ENCODE measurements around the gene ZIC4.

ZIC4 gene

GRCh38 chr3:147406028-147406931 is at the start of gene ZIC4:
TSS of gene ZIC4 (minus strand) at chr3:147406543. CDS start at chr3:147402797, 3,746 bp downstream.
- H3K36me3 Mint-ChIP-seq (ENCODE audit: low read depth): peaks cover 6% of the 10 kb centered on the region
- H3K4me1 Mint-ChIP-seq: peaks cover 40% of the 10 kb centered on the region
- no peak for TF ChIP-seq CTCF (IDR thresholded peaks at IDR 0.05; ENCODE audit: unreplicated experiment in 3 of 3)
- no peaks in the 10 kb centered on the region for H3K9me3 Mint-ChIP-seq
- H3K27ac Mint-ChIP-seq: peak within 1 kb of the TSS; percentile 96 to 98 (median 98)
- peak within 1 kb of the TSS; percentile 93 to 97 (median 94) for H3K4me3 Mint-ChIP-seq
- H3K27me3 Mint-ChIP-seq (ENCODE audit: low read depth): peaks cover 98% of the 10 kb centered on the region

- Mint-ChIP-seq H3K4me3 (no peak overlapping the region), H3K4me1 (no peaks in the 10 kb centered on the region), H3K27me3 (ENCODE audit: low read depth) (no peaks in the 10 kb centered on the region), H3K9me3 (no peaks in the 10 kb centered on the region), H3K27ac (no peak overlapping the region), H3K36me3 (ENCODE audit: low read depth) (no peaks in the 10 kb centered on the region)
- TF ChIP-seq CTCF (IDR thresholded peaks at IDR 0.05; ENCODE audit: unreplicated experiment in 3 of 3): no peak
These were observed 43.3 kb upstream of the ZIC4 start for GRCh38 chr3:147449669-147450068.

- H3K27me3 Mint-ChIP-seq (ENCODE audit: low read depth): no peaks in the 10 kb centered on the region
- TF ChIP-seq CTCF (IDR thresholded peaks at IDR 0.05; ENCODE audit: unreplicated experiment in 3 of 3): no peak
- H3K36me3 Mint-ChIP-seq (ENCODE audit: low read depth): no peaks in the 10 kb centered on the region
These were observed 40.9 kb upstream of the ZIC4 start for GRCh38 chr3:147447224-147447623.

GRCh38 chr3:147431751-147432150 is 25.4 kb upstream of the ZIC4 start:
- Mint-ChIP-seq H3K4me1 (no peaks in the 10 kb centered on the region), H3K9me3 (no peaks in the 10 kb centered on the region), H3K27ac (no peak overlapping the region), H3K36me3 (ENCODE audit: low read depth) (no peaks in the 10 kb centered on the region), H3K4me3 (no peak overlapping the region), H3K27me3 (ENCODE audit: low read depth) (peaks cover 38% of the 10 kb centered on the region)
- TF ChIP-seq CTCF (IDR thresholded peaks at IDR 0.05; ENCODE audit: unreplicated experiment in 3 of 3): no peak

More at GRCh38 chr3:147447224-147447623, 40.9 kb upstream of the ZIC4 start:
- no peak overlapping the region for H3K27ac Mint-ChIP-seq
- H3K4me3 Mint-ChIP-seq: no peak overlapping the region
- H3K9me3 Mint-ChIP-seq: no peaks in the 10 kb centered on the region
- no peaks in the 10 kb centered on the region for H3K4me1 Mint-ChIP-seq

- TF ChIP-seq CTCF (IDR thresholded peaks at IDR 0.05; ENCODE audit: unreplicated experiment in 3 of 3): no peak
- no peak overlapping the region for H3K27ac Mint-ChIP-seq
- H3K9me3 Mint-ChIP-seq: no peaks in the 10 kb centered on the region
- no peaks in the 10 kb centered on the region for H3K36me3 Mint-ChIP-seq (ENCODE audit: low read depth)
- H3K4me1 Mint-ChIP-seq: peaks cover 2% of the 10 kb centered on the region
- H3K27me3 Mint-ChIP-seq (ENCODE audit: low read depth): peaks cover 62% of the 10 kb centered on the region
- no peak overlapping the region for H3K4me3 Mint-ChIP-seq
These were observed 22.4 kb upstream of the ZIC4 start for GRCh38 chr3:147428754-147429153.

- TF ChIP-seq CTCF (IDR thresholded peaks at IDR 0.05; ENCODE audit: unreplicated experiment in 3 of 3): no peak
- Mint-ChIP-seq H3K9me3 (no peaks in the 10 kb centered on the region), H3K4me3 (no peak overlapping the region), H3K4me1 (peaks cover 6% of the 10 kb centered on the region), H3K27ac (peak overlapping the region in 1 of 3 experiments; percentile 36), H3K36me3 (ENCODE audit: low read depth) (no peaks in the 10 kb centered on the region), H3K27me3 (ENCODE audit: low read depth) (peaks cover 63% of the 10 kb centered on the region)
These were observed 22.0 kb upstream of the ZIC4 start for GRCh38 chr3:147428326-147428725.
